Osteoblast (primary cell): ENCODE data around the gene SHC1. TPM values are rescaled to one million over a fixed set of nuclear protein-coding genes. Genes with fewer than 3 reads are reported as not detected.

Experiments used
- DNase-seq: peaks from one replicate; pipeline ENCODE4 v3.0.0; 2011; ENCODE audit warnings: low spot score, mixed read lengths; ENCODE audit not compliant: insufficient read length; ENCODE audit errors: missing footprints
- H2AFZ ChIP-seq: 2 replicates; pipeline ENCODE4 v1.6.0; 2011; ENCODE audit warnings: mild to moderate bottlenecking, low read length
- H3K27ac ChIP-seq: 2 replicates; pipeline ENCODE4 v1.5.1; 2011; ENCODE audit warnings: mild to moderate bottlenecking, low read depth, low read length, moderate library complexity
- H3K27me3 ChIP-seq: 2 replicates; pipeline ENCODE4 v1.6.0; 2012; ENCODE audit warnings: mild to moderate bottlenecking, control low read depth, inconsistent platforms, low read length, moderate library complexity; ENCODE audit not compliant: insufficient read depth
- H3K36me3 ChIP-seq: 2 replicates; pipeline ENCODE4 v1.5.1; 2011; ENCODE audit warnings: mild to moderate bottlenecking, low read length, control low read depth, moderate library complexity; ENCODE audit not compliant: insufficient read depth
- H3K4me1 ChIP-seq: 2 replicates; pipeline ENCODE4 v1.5.1; 2011; ENCODE audit warnings: mild to moderate bottlenecking, low read length, control low read depth, moderate library complexity; ENCODE audit not compliant: insufficient read depth
- H3K4me2 ChIP-seq: 2 replicates; pipeline ENCODE4 v1.6.0; 2011; ENCODE audit warnings: mild to moderate bottlenecking, low read length; ENCODE audit not compliant: insufficient read depth
- H3K4me3 ChIP-seq: fragments of 200-600 bp; sonication (generic); 3 replicates; pipeline ENCODE4 v1.5.1; 2012; ENCODE audit warnings: mild to moderate bottlenecking, low read length, inconsistent platforms; ENCODE audit not compliant: insufficient read depth
- H3K79me2 ChIP-seq: 2 replicates; pipeline ENCODE4 v1.6.0; 2012; ENCODE audit warnings: mild to moderate bottlenecking, low read length, control low read depth, inconsistent platforms; ENCODE audit not compliant: insufficient read depth
- H3K9me3 ChIP-seq: 2 replicates; pipeline ENCODE4 v1.5.1; 2011; ENCODE audit warnings: low read depth, low read length, control low read depth
- H4K20me1 ChIP-seq: 2 replicates; pipeline ENCODE4 v1.6.0; 2012; ENCODE audit warnings: mild to moderate bottlenecking, low read length, control low read depth; ENCODE audit not compliant: insufficient read depth
- CTCF ChIP-seq: IDR thresholded peaks from 2 replicates; pipeline ENCODE4 v1.5.1; 2011; ENCODE audit warnings: mild to moderate bottlenecking, low read depth, low read length, moderate library complexity; ENCODE audit errors: extremely low read depth
- total RNA-seq: library from RNA; depleted of rRNA; stranded (reverse); fragments of >200 nt; gene quantifications from 2 replicates; pipeline ENCODE4 v1.2.3, GENCODE V29; 2012

Gene SHC1
- total RNA-seq, 1 donor = 230 TPM

DNA sequence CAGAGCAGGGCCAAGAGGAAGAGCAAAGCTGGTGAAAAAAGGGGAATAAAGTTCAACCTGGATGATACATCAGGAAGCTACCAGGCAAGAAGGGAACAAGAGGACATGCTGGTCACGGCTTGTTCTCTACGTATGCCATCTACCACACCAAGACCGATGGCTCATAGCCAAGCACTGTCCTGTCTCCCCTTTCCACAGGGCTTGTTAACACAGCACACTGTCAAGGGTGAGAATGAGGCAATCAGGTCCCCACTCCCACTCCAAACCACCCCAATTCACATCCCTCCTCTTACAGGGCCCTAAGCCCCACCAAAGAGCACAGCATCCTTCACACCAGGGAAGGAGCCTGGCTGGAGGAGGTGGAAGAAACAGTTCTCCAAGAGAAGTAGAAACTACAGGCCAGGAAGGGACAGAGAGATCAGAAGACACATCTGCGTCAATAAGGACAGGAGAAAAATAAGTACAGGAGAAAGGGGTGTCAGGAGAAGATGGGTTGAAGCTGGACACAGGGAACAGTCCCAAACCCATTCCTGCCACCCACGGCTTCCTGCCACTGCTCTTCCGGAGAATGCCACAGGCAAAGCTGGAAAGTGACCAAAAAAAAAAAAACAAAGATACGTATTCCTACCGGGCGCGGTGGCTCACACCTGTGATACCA lies 923 bp upstream of the SHC1 start:
- Histone ChIP-seq H3K79me2 (peaks cover 54% of the 10 kb centered on the region), H4K20me1 (peaks cover 29% of the 10 kb centered on the region), H3K4me2 (peak overlapping the region; percentile 99), H2AFZ (no peak overlapping the region), H3K4me3 (peak overlapping the region; percentile 83), H3K4me1 (peaks cover 64% of the 10 kb centered on the region), H3K9me3 (no peaks in the 10 kb centered on the region), H3K27ac (peak overlapping the region; percentile 97), H3K27me3 (no peaks in the 10 kb centered on the region), H3K36me3 (peaks cover 20% of the 10 kb centered on the region)
- TF ChIP-seq CTCF = no peak
- DNase-seq = peak; percentile 81

- peak overlapping the region; percentile 83 for H3K4me3 ChIP-seq
- H3K27ac ChIP-seq = peak overlapping the region; percentile 97
- no peak overlapping the region for H2AFZ ChIP-seq
- H3K36me3 ChIP-seq = peaks cover 34% of the 10 kb centered on the region
- peaks cover 59% of the 10 kb centered on the region for H3K4me1 ChIP-seq
- TF ChIP-seq CTCF = no peak
- peaks cover 39% of the 10 kb centered on the region for H4K20me1 ChIP-seq
- peak overlapping the region; percentile 99 for H3K4me2 ChIP-seq
- H3K79me2 ChIP-seq = peaks cover 55% of the 10 kb centered on the region
- no peaks in the 10 kb centered on the region for H3K27me3 ChIP-seq
- DNase-seq = peak; percentile 80
- no peaks in the 10 kb centered on the region for H3K9me3 ChIP-seq
These were observed 591 bp downstream of the SHC1 start for GRCh38 chr1:154969860-154970452.

GRCh38 chr1:154969246-154969645 lies 1.3 kb downstream of the SHC1 start:
- Histone ChIP-seq H3K4me3 (peak overlapping the region; percentile 83), H3K79me2 (peaks cover 55% of the 10 kb centered on the region), H4K20me1 (peaks cover 39% of the 10 kb centered on the region), H2AFZ (no peak overlapping the region), H3K27me3 (no peaks in the 10 kb centered on the region), H3K4me2 (peak overlapping the region; percentile 99), H3K4me1 (peaks cover 59% of the 10 kb centered on the region), H3K27ac (peak overlapping the region; percentile 97), H3K9me3 (no peaks in the 10 kb centered on the region), H3K36me3 (peaks cover 40% of the 10 kb centered on the region)
- no peak for TF ChIP-seq CTCF
- peak; percentile 46 for DNase-seq

GRCh38 chr1:154968731-154969130 lies 1.8 kb downstream of the SHC1 start:
- Histone ChIP-seq H4K20me1 (peaks cover 39% of the 10 kb centered on the region), H3K4me1 (peaks cover 57% of the 10 kb centered on the region), H3K9me3 (no peaks in the 10 kb centered on the region), H3K79me2 (peaks cover 56% of the 10 kb centered on the region), H3K27me3 (no peaks in the 10 kb centered on the region), H3K36me3 (peaks cover 45% of the 10 kb centered on the region), H3K4me2 (peak overlapping the region; percentile 99), H3K27ac (peak overlapping the region; percentile 97), H3K4me3 (peak overlapping the region; percentile 83), H2AFZ (no peak overlapping the region)
- DNase-seq = peak; percentile 68
- TF ChIP-seq CTCF = no peak
